ENCODE data around the gene METTL9. TPM values are rescaled to one million over a fixed set of nuclear protein-coding genes. Genes with fewer than 3 reads are reported as not detected.

The METTL9 gene
- total RNA-seq, 1 experiment from 2014 or later = 50.7 TPM

GRCh38 chr16:21659124-21659523 is 59.7 kb downstream of the METTL9 start:
- CTCF ChIA-PET = no interaction called here
- no peaks in the 10 kb centered on the region for H3K9me3 Mint-ChIP-seq (ENCODE audit: unreplicated experiment)
- no TSS peak for BruUV-seq (replicated peaks)
- no peaks in the 10 kb centered on the region for H3K36me3 Mint-ChIP-seq (ENCODE audit: insufficient read depth, unreplicated experiment)
- DNase-seq = no peak
- H3K9me3 ChIP-seq = no peaks in the 10 kb centered on the region
- POLR2A ChIA-PET = no interaction called here
- no peak overlapping the region for H3K4me3 ChIP-seq (ENCODE audit: low read depth, low read length)
- no peak overlapping the region for H3K27ac Mint-ChIP-seq (ENCODE audit: unreplicated experiment)
- intact Hi-C loops (cut with micrococcal nuclease; ENCODE audit: unreplicated experiment) = no loop called here
- H3K4me3 Mint-ChIP-seq (ENCODE audit: unreplicated experiment) = no peak overlapping the region
- no peaks in the 10 kb centered on the region for H3K4me1 ChIP-seq
- no peaks in the 10 kb centered on the region for H3K4me1 Mint-ChIP-seq (ENCODE audit: low read depth, unreplicated experiment)
- H3K36me3 ChIP-seq (ENCODE audit: control insufficient read depth, insufficient read depth, low read length) = no peaks in the 10 kb centered on the region
- no peaks in the 10 kb centered on the region for H3K27me3 ChIP-seq (replicated peaks; ENCODE audit: control insufficient read depth, insufficient read depth, low read length)
- no peak for TF ChIP-seq CTCF (IDR thresholded peaks at IDR 0.05; ENCODE audit: insufficient read depth in 1 of 2, low read depth in 1 of 2, low read length in 1 of 2, severe bottlenecking in 1 of 2, unreplicated experiment in 1 of 2)
- H3K27me3 Mint-ChIP-seq (ENCODE audit: insufficient read depth, unreplicated experiment) = no peaks in the 10 kb centered on the region

DNA sequence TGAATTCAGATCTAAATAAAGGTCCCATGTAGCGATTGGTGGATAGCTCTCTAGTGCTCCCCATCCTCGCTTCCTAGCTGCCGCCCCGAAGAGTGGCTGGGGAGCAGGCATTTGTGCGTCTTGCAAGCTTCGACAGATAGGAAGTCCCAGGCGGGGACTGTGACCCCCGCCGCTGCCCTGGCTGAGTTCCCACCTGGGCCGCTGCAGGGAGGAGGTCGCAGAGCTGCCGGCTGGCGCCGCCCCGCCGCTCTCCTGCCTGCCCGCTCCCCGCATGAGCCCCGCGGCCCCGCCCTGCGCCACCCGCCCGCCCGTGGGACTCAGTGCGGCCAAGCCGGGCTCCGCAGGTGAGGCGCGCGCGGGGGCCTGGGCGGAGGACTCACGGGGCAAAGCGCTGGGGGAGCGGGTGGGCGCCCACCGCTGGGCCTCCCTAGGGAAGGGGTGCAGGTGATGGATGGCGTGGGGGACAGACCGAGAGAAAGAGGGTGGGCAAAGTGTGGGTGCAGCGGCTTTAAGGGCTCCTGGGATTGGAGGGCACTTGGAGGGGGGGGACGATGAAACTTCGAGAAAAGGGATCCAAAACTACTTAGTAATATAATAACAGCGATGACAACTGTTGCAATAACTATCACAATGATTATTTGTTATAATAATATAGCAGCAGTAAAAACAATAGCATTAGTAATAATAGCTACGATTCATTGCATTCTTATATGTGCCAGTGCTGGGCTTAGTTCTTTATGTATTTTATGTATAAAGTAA is 64.7 kb downstream of the METTL9 start, which contains the start of gene OTOA:
TSS of gene OTOA (plus strand) at position 80 of the 759 bp plus-strand sequence. CDS start 14,547 bp downstream, outside the sequence.
- Histone ChIP-seq H3K9me3 (no peaks in the 10 kb centered on the region), H3K36me3 (ENCODE audit: control insufficient read depth, insufficient read depth, low read length) (no peaks in the 10 kb centered on the region), H3K4me1 (no peaks in the 10 kb centered on the region), H3K27me3 (replicated peaks; ENCODE audit: control insufficient read depth, insufficient read depth, low read length) (no peaks in the 10 kb centered on the region), H3K4me3 (ENCODE audit: low read depth, low read length) (no peak within 1 kb of the TSS)
- CTCF ChIA-PET = no interaction called here
- DNase-seq = no peak
- POLR2A ChIA-PET = no interaction called here
- Mint-ChIP-seq H3K36me3 (ENCODE audit: insufficient read depth, unreplicated experiment) (no peaks in the 10 kb centered on the region), H3K27ac (ENCODE audit: unreplicated experiment) (no peak within 1 kb of the TSS), H3K4me1 (ENCODE audit: low read depth, unreplicated experiment) (no peaks in the 10 kb centered on the region), H3K9me3 (ENCODE audit: unreplicated experiment) (no peaks in the 10 kb centered on the region), H3K27me3 (ENCODE audit: insufficient read depth, unreplicated experiment) (no peaks in the 10 kb centered on the region), H3K4me3 (ENCODE audit: unreplicated experiment) (no peak within 1 kb of the TSS)
- no peak for TF ChIP-seq CTCF (IDR thresholded peaks at IDR 0.05; ENCODE audit: insufficient read depth in 1 of 2, low read depth in 1 of 2, low read length in 1 of 2, severe bottlenecking in 1 of 2, unreplicated experiment in 1 of 2)
- BruUV-seq (replicated peaks) = no TSS peak
- intact Hi-C loops (cut with micrococcal nuclease; ENCODE audit: unreplicated experiment) = no loop called here

DNA sequence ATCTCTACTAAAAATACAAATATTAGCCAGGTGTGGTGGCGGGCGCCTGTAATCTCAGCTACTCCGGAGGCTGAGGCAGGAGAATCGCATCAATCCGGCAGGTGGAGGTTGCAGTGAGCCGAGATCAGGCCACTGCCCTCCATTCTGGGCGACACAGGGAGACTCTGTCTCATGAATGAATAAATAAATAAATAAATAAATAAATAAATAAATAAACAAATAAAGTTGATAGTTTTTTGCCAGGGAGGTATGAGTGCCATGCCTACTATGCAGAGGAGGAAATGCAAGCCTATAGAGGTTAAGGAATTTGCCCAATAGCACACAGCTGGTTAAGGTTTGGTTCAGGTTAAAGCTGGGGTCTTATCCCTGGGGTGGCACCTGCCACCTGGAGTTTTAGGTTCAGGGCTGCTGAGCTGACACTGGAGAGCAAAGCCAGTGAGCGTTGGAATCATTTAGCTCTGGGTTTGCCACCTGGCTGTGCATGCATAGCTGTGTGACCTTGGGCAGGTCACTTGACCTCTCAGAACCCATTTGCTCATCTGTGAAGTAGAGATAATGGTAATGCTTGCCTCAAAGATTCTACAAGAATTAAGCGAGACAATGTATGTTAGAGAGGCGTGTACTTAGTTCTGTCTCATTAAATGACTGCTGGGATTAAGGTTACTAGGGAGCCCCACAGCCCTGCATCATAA is 65.6 kb downstream of the METTL9 start:
- Histone ChIP-seq H3K4me3 (ENCODE audit: low read depth, low read length) (no peak overlapping the region), H3K9me3 (no peaks in the 10 kb centered on the region), H3K27me3 (replicated peaks; ENCODE audit: control insufficient read depth, insufficient read depth, low read length) (no peaks in the 10 kb centered on the region), H3K4me1 (no peaks in the 10 kb centered on the region), H3K36me3 (ENCODE audit: control insufficient read depth, insufficient read depth, low read length) (no peaks in the 10 kb centered on the region)
- TF ChIP-seq CTCF (IDR thresholded peaks at IDR 0.05; ENCODE audit: insufficient read depth in 1 of 2, low read depth in 1 of 2, low read length in 1 of 2, severe bottlenecking in 1 of 2, unreplicated experiment in 1 of 2) = no peak
- H3K4me1 Mint-ChIP-seq (ENCODE audit: low read depth, unreplicated experiment) = no peaks in the 10 kb centered on the region
- CTCF ChIA-PET = interaction anchor here (1.6 kb wide), 1 partner anchor 8 kb away, joined by 3 read pairs; no protein-coding TSS in a partner anchor
- H3K27ac Mint-ChIP-seq (ENCODE audit: unreplicated experiment) = no peak overlapping the region
- intact Hi-C loops (cut with micrococcal nuclease; ENCODE audit: unreplicated experiment) = no loop called here
- H3K27me3 Mint-ChIP-seq (ENCODE audit: insufficient read depth, unreplicated experiment) = no peaks in the 10 kb centered on the region
- no TSS peak for BruUV-seq (replicated peaks)
- H3K36me3 Mint-ChIP-seq (ENCODE audit: insufficient read depth, unreplicated experiment) = no peaks in the 10 kb centered on the region
- no peak overlapping the region for H3K4me3 Mint-ChIP-seq (ENCODE audit: unreplicated experiment)
- H3K9me3 Mint-ChIP-seq (ENCODE audit: unreplicated experiment) = no peaks in the 10 kb centered on the region
- POLR2A ChIA-PET = no interaction called here
- DNase-seq = no peak

All from Caco-2 (cell line).